Measurements from ENCODE around the gene TEX13C. TPM values are rescaled to one million over a fixed set of nuclear protein-coding genes. Genes with fewer than 3 reads are reported as not detected.

TEX13C gene
- total and polyA plus RNA-seq, 10 of the 15 experiments (the other 5 are each of a cell fraction or from before 2014, with no cell fraction given) = not detected

GRCh38 chrX:125340490-125340889 is 20.8 kb downstream of the TEX13C start (continued):
- TF ChIP-seq, protein P1, sequence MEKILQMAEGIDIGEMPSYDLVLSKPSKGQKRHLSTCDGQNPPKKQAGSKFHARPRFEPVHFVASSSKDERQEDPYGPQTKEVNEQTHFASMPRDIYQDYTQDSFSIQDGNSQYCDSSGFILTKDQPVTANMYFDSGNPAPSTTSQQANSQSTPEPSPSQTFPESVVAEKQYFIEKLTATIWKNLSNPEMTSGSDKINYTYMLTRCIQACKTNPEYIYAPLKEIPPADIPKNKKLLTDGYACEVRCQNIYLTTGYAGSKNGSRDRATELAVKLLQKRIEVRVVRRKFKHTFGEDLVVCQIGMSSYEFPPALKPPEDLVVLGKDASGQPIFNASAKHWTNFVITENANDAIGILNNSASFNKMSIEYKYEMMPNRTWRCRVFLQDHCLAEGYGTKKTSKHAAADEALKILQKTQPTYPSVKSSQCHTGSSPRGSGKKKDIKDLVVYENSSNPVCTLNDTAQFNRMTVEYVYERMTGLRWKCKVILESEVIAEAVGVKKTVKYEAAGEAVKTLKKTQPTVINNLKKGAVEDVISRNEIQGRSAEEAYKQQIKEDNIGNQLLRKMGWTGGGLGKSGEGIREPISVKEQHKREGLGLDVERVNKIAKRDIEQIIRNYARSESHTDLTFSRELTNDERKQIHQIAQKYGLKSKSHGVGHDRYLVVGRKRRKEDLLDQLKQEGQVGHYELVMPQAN (conservative IDR thresholded peaks at IDR 0.05) = no peak

GRCh38 chrX:125374169-125374568 is 54.5 kb downstream of the TEX13C start:
- no peaks in the 10 kb centered on the region for H3K79me2 ChIP-seq (ENCODE audit: control insufficient read depth, insufficient read depth, low read length)
- WGBS (ENCODE audit: insufficient coverage, insufficient replicate concordance, low lambda C conversion rate, missing lambda C conversion rate) = 27% methylated on average over 1 of the region's 1 CpG
- in situ Hi-C loops (cut with MboI) (no loop called here), intact Hi-C loops (cut with micrococcal nuclease; ENCODE audit: unreplicated experiment) (no loop called here)
- no peak overlapping the region for H2AFZ ChIP-seq (ENCODE audit: control insufficient read depth, low read depth, low read length)
- no peak overlapping the region for H3K9ac ChIP-seq (ENCODE audit: control insufficient read depth, insufficient read depth, low read length)
- no TSS peak for BruUV-seq (replicated peaks)
- no peaks in the 10 kb centered on the region for H4K20me1 ChIP-seq (ENCODE audit: control insufficient read depth, insufficient read depth)
- H3K9me3 ChIP-seq (replicated peaks; ENCODE audit: control insufficient read depth, insufficient read depth, low read length) = no peaks in the 10 kb centered on the region
- no peak overlapping the region for H3K27ac ChIP-seq (ENCODE audit: control insufficient read depth, insufficient read depth)
- no peak for FAIRE-seq
- ChIA-PET POLR2A (no interaction called here), RAD21 (ENCODE audit: unreplicated experiment) (no interaction called here), CTCF (no interaction called here), SMC1A (ENCODE audit: uncharacterized antibody, unreplicated experiment) (no interaction called here)
- H3K27me3 ChIP-seq (replicated peaks in 1 of 2; ENCODE audit: control insufficient read depth in 2 of 2, insufficient read depth in 2 of 2, low read length in 1 of 2) = no peaks in the 10 kb centered on the region
- no peak for ATAC-seq
- no peaks in the 10 kb centered on the region for H3K4me1 ChIP-seq (ENCODE audit: control insufficient read depth, insufficient read depth, low read length)
- H3K36me3 ChIP-seq (ENCODE audit: control insufficient read depth in 2 of 2, insufficient read depth in 2 of 2, low read length in 1 of 2) = no peaks in the 10 kb centered on the region
- DNase-seq (ENCODE audit: low read depth, low spot score) = no peak
- no peak for TF ChIP-seq CBX5 (IDR thresholded peaks at IDR 0.05; ENCODE audit: low read depth)
- TF ChIP-seq RAD21 (IDR thresholded peaks at IDR 0.05; ENCODE audit: insufficient read depth, low read depth, low read length) = no peak
- TF ChIP-seq IRF4 (IDR thresholded peaks at IDR 0.05; ENCODE audit: low read depth, low read length) = no peak
- TF ChIP-seq KDM1A (IDR thresholded peaks at IDR 0.05; ENCODE audit: borderline replicate concordance) = no peak
- no peak for TF ChIP-seq SPI1 (IDR thresholded peaks at IDR 0.05; ENCODE audit: borderline replicate concordance, insufficient read depth, low read depth, low read length)
- no peak for TF ChIP-seq IKZF2 (IDR thresholded peaks at IDR 0.05)
- TF ChIP-seq E4F1 (IDR thresholded peaks at IDR 0.05; ENCODE audit: borderline replicate concordance, partially characterized antibody) = no peak
- TF ChIP-seq HDGF (IDR thresholded peaks at IDR 0.05) = no peak
- TF ChIP-seq SREBF2 (IDR thresholded peaks at IDR 0.05; ENCODE audit: low read length) = no peak
- TF ChIP-seq FOXK2 (IDR thresholded peaks at IDR 0.05) = no peak
- TF ChIP-seq ZZZ3 (IDR thresholded peaks at IDR 0.05; ENCODE audit: control insufficient read depth, insufficient read length, low read depth) = no peak
- TF ChIP-seq PKNOX1 (IDR thresholded peaks at IDR 0.05) = no peak
- no peak for TF ChIP-seq MTA3 (IDR thresholded peaks at IDR 0.05; ENCODE audit: borderline replicate concordance, low read length)
- no peak for TF ChIP-seq NFXL1 (IDR thresholded peaks at IDR 0.05; ENCODE audit: borderline replicate concordance)
- H3K4me3 ChIP-seq = no peak overlapping the region
- no peak overlapping the region for H3K4me2 ChIP-seq (ENCODE audit: control insufficient read depth, insufficient read depth)
